ENCODE results near the gene SFRP5.

The SFRP5 gene

DNA sequence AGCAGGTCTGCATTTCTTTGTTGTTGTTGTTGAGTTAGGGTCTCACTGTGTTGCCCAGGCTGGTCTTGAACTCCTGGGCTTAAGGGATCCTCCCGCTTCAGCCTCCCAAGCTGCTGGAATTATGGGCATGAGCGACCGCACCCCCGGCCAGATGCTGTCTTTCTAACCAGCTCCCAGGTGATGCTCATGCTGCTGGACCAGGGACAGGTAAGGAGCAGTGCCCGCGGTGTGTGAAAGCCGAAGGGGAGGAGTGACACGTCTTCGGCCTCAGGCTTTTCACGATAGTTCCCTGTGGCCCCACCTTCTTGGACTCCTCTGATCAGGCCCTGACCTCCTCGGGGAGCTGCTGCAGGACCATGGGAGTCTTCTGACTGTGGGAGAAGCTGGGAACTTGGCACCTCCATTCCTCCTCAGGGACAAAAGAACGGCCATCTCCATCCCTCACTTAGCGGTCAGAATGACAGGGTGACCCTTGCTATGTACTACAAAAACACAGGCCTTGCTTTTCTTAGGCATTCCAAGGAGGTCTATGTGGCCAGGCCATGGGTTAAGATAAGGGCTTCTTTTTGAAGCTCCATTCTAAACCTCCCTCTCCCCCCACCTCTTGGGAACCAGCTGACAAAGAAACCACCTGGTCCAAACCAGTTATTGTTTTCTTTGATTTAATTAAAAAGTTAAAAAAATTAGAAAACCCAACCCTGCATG, 5.5 kb downstream of the SFRP5 start:
- H3K9me3 Mint-ChIP-seq, result no peaks in the 10 kb centered on the region
- CTCF ChIA-PET, result interaction anchor here (0.9 to 2.1 kb wide), 3 partner anchors 24 to 101 kb away, joined by 3 to 10 read pairs (median 4); no protein-coding TSS in a partner anchor
- H3K27ac Mint-ChIP-seq, result no peak overlapping the region
- H3K36me3 Mint-ChIP-seq, result no peaks in the 10 kb centered on the region
- peaks cover 4% of the 10 kb centered on the region for H3K4me1 Mint-ChIP-seq
- H3K4me3 Mint-ChIP-seq, result no peak overlapping the region
- peaks cover 36% of the 10 kb centered on the region for H3K27me3 Mint-ChIP-seq
- DNase-seq, result no peak

DNA sequence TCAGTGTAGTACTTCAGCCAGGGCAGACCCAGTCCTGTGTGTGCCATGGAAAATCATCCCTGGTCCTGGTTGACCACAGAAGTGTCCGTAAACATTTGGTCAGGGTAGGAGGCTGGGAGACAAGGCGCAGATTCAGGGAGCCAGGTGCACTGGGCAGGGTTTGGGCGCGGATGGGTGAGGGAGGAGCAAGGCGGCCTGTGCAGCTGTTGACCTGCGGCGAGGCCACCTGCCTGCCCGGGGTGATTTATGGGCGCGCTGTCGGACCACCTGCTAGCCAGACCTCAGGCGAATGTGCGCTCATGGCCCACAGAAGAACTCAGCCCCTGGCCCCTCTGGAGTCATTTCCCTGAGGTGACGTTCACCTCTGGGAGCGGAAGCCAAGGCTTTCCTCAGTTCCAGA, 6.6 kb downstream of the SFRP5 start:
- DNase-seq, result no peak
- Mint-ChIP-seq H3K27ac (no peak overlapping the region), H3K36me3 (peaks cover 2% of the 10 kb centered on the region), H3K9me3 (no peaks in the 10 kb centered on the region), H3K4me3 (no peak overlapping the region), H3K4me1 (no peaks in the 10 kb centered on the region), H3K27me3 (peaks cover 25% of the 10 kb centered on the region)
- CTCF ChIA-PET, result interaction anchor here (1.3 kb wide), 2 partner anchors 63 to 104 kb away, joined by 3 to 4 read pairs; no protein-coding TSS in a partner anchor

DNA sequence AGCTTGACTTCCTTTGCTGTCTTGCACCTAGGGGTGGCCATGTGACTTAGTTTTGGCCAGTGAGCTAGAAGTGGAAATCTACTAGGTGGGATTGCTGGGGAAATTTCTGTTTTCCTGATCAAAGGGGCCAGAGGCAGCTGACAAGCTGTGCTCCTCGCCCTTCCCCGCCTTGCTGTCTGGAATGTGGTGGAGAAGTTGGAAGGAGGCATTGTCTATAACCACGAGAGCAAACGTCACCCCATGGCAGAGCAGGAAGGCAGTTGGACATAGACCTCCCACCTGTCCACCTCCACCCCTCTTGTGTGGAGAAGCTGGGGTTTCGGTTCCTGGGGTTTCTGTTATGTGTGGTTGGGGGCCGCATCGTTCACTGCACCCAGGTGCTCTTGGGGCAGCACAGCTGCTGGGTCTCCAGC, 7.3 kb downstream of the SFRP5 start:
- H3K27ac Mint-ChIP-seq, result no peak overlapping the region
- DNase-seq, result no peak
- H3K36me3 Mint-ChIP-seq, result peaks cover 5% of the 10 kb centered on the region
- H3K9me3 Mint-ChIP-seq, result no peaks in the 10 kb centered on the region
- H3K4me3 Mint-ChIP-seq, result no peak overlapping the region
- CTCF ChIA-PET, result interaction anchor here (1.3 kb wide), 2 partner anchors 63 to 105 kb away, joined by 3 to 4 read pairs; no protein-coding TSS in a partner anchor
- H3K4me1 Mint-ChIP-seq, result no peaks in the 10 kb centered on the region
- H3K27me3 Mint-ChIP-seq, result peaks cover 18% of the 10 kb centered on the region

DNA sequence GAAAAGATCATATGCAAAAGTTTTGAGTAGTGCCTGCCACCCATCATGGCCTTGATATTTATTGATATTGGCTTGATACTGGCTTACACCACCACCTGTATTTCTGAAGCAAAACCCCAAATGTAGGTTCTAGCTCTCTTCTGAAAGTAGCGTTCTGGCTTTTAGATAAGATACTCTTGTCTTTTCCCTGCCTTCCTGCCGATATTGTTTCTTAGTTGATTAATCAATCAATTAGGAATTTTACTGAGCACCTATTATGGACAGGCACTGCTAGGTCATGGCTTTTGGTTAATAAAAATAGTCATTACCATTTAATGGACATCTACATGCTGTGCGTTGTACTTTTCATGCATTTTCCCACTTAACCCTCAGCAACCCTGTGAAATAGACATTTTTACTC, 7.9 kb downstream of the SFRP5 start:
- peaks cover 13% of the 10 kb centered on the region for H3K27me3 Mint-ChIP-seq
- CTCF ChIA-PET, result interaction anchor here (0.7 to 1.3 kb wide), 3 partner anchors 62 to 105 kb away, joined by 3 to 4 read pairs (median 3); no protein-coding TSS in a partner anchor
- peaks cover 8% of the 10 kb centered on the region for H3K36me3 Mint-ChIP-seq
- DNase-seq, result no peak
- no peaks in the 10 kb centered on the region for H3K4me1 Mint-ChIP-seq
- no peaks in the 10 kb centered on the region for H3K9me3 Mint-ChIP-seq
- H3K4me3 Mint-ChIP-seq, result no peak overlapping the region
- no peak overlapping the region for H3K27ac Mint-ChIP-seq

DNA sequence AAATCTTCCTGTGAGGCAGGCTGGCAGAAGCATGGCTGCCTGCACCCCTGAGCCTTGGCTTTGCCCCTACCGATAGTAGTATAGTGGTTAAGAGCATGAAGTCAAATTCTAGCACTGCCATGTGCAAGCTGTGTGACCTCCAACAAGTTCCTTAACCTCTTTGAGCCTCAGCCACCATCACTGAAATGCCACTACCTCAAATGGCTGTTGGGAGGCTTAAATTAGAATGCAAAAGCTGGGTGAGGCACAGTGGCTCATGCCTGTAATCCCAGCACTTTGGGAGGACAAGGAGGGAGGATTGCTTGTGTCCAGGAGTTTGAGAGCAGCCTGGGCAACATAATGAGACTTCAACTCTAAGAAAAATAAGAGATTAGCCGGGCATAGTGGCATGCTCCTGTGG, 8.4 kb downstream of the SFRP5 start:
- no peaks in the 10 kb centered on the region for H3K4me1 Mint-ChIP-seq
- H3K4me3 Mint-ChIP-seq, result no peak overlapping the region
- H3K27ac Mint-ChIP-seq, result peak overlapping the region; percentile 19
- CTCF ChIA-PET, result interaction anchor here (0.7 kb wide), 2 partner anchors 26 to 106 kb away, joined by 3 read pairs; no protein-coding TSS in a partner anchor
- no peak for DNase-seq
- H3K36me3 Mint-ChIP-seq, result peaks cover 9% of the 10 kb centered on the region
- H3K27me3 Mint-ChIP-seq, result peaks cover 7% of the 10 kb centered on the region
- H3K9me3 Mint-ChIP-seq, result no peaks in the 10 kb centered on the region

DNA sequence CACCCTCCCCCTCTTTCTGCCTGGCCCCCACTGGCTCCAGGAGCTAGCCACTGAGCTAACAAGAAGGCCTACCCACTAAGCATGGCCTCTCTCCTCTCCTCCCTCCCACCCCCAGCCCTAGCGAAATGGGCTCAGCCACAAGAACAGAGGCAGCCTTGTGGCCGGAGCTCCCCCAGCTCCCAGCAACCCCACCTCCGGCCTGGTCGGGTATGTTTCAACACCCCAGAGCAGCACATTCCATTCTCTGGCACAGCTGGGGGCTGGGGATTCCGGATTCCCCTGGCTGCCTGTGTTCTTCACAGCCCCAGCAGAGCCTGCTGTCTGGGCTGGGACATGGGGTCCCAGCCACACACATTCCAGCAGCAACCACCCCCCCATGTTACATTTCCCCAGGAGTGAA, 9.0 kb downstream of the SFRP5 start:
- peaks cover 1% of the 10 kb centered on the region for H3K27me3 Mint-ChIP-seq
- no peaks in the 10 kb centered on the region for H3K4me1 Mint-ChIP-seq
- no peaks in the 10 kb centered on the region for H3K9me3 Mint-ChIP-seq
- peaks cover 9% of the 10 kb centered on the region for H3K36me3 Mint-ChIP-seq
- H3K27ac Mint-ChIP-seq, result no peak overlapping the region
- no peak overlapping the region for H3K4me3 Mint-ChIP-seq
- no peak for DNase-seq
- CTCF ChIA-PET, result interaction anchor here (0.7 kb wide), 1 partner anchor 26 kb away, joined by 3 read pairs; no protein-coding TSS in a partner anchor

DNA sequence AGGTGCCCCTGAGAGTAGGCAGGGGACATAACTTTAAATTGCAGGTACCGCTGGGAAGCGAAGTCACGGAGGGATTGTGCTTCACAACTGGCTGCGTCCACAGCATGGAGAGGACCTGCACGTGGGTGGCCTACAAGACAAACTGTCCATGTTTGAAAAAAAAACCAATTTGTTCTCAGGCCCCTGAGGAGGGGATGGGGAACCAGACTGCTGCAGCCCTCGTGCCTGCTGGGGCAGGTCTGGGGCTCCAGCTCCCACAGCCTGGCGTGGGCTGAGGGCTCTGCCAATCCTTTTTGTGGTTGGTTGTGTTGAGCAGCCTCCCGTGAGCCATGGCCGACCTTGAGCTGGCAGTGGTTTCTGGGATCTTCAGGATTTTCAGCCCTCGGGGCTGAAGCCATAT, 9.7 kb downstream of the SFRP5 start:
- H3K4me3 Mint-ChIP-seq, result no peak overlapping the region
- H3K27ac Mint-ChIP-seq, result no peak overlapping the region
- peak; percentile 17 for DNase-seq
- no peaks in the 10 kb centered on the region for H3K4me1 Mint-ChIP-seq
- no peaks in the 10 kb centered on the region for H3K27me3 Mint-ChIP-seq
- CTCF ChIA-PET, result no interaction called here
- peaks cover 12% of the 10 kb centered on the region for H3K36me3 Mint-ChIP-seq
- H3K9me3 Mint-ChIP-seq, result no peaks in the 10 kb centered on the region

DNA sequence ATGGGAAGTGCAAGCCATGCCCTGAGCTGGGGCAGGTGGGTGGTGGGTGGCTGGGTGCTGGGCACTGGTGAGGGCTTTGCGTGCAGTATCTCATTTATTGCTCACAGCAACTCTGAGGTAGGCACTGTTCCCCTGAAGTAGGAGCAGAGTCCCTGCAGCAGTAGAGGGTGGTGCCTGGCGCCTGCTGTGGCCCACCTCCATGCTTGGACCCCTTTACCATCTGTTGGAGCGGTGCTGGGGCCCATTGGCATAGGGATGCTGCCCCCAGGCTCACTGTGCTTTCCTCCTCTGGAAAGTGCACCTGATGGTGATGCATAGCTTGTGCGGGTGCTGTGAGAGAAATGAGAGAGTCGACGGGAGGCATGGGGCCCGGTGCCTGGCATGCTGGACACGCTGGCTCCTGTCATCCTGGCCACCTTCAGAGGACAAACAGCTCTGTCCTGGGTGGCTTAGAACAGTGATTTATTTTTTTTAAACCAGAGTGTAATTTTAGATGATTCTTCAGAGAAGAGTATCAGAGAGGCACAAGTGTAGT, 10.4 kb downstream of the SFRP5 start:
- Mint-ChIP-seq H3K36me3 (peaks cover 17% of the 10 kb centered on the region), H3K27ac (no peak overlapping the region), H3K4me3 (no peak overlapping the region), H3K4me1 (no peaks in the 10 kb centered on the region), H3K9me3 (no peaks in the 10 kb centered on the region), H3K27me3 (no peaks in the 10 kb centered on the region)
- DNase-seq, result peak; percentile 7
- CTCF ChIA-PET, result interaction anchor here (1.8 kb wide), 1 partner anchor 31 kb away, joined by 6 read pairs; no protein-coding TSS in a partner anchor

DNA sequence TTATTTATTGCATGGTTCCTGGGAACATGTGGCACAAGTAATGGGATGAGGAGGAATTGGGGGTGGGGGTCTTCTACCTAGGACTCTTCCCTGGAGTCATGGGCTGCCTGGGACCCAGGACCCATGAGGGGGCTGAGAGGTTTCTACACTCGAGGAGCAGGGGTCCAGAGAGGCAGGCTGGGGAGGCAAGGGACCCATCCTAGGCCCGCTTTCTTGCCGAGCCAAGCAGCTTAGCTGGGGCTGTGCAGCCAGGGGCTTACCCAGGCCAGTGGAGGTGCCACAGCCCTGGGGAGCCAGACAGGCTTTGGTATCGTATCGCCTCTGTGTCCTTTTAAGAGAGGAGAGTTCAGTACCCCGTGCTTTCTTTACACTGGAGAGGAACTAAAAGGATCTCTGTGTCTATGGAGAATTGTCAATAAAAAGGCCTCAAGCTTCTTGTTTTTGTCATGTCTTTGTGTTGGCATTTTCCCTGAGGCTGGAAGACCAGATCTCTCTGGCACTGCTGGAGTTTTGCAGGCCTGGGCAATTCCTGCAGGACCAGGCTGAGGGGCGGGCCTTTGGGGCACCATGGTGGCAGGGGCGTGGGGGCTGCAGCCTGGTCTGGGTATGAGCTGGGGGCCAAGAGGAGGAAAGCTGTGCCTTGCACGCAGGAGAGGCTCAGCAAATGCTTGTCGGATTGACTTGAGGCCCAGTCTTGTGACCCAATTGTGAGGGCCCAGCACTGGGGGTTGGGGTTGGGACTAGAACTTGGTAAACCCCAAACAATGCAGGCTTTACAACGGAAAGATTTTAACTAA, 11.1 kb downstream of the SFRP5 start:
- no peaks in the 10 kb centered on the region for H3K9me3 Mint-ChIP-seq
- no peaks in the 10 kb centered on the region for H3K4me1 Mint-ChIP-seq
- H3K27me3 Mint-ChIP-seq, result no peaks in the 10 kb centered on the region
- peaks cover 18% of the 10 kb centered on the region for H3K36me3 Mint-ChIP-seq
- H3K27ac Mint-ChIP-seq, result no peak overlapping the region
- peak; percentile 8 for DNase-seq
- CTCF ChIA-PET, result interaction anchor here (0.7 to 2.6 kb wide), 7 partner anchors 7 to 281 kb away, joined by 3 to 6 read pairs (median 4); no protein-coding TSS in a partner anchor
- H3K4me3 Mint-ChIP-seq, result no peak overlapping the region

DNA sequence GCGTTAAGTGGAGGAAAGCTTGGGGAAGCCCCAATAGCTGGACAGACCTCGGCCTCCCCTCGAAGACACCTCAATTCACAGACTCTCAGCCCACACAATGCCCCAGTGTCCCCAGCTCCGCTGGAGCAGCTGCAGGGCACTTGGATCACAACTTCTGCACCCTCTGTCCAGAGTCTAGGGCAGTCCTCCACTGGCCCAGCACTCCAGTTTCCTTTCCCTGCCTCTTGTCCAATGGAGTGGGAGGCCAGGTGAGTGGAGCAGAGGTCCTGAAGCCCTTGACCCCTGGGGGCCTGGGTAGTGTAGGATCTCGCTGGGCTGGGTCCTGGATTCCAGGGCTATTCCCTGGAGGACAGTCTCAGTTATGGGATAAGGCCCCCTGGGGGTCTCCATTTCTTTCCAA, 11.9 kb downstream of the SFRP5 start:
- no peaks in the 10 kb centered on the region for H3K27me3 Mint-ChIP-seq
- no peaks in the 10 kb centered on the region for H3K9me3 Mint-ChIP-seq
- no peak overlapping the region for H3K4me3 Mint-ChIP-seq
- peak; percentile 9 for DNase-seq
- CTCF ChIA-PET, result interaction anchor here (0.7 to 2.6 kb wide), 8 partner anchors 8 to 282 kb away, joined by 3 to 6 read pairs (median 4); no protein-coding TSS in a partner anchor
- no peaks in the 10 kb centered on the region for H3K4me1 Mint-ChIP-seq
- no peak overlapping the region for H3K27ac Mint-ChIP-seq
- peaks cover 22% of the 10 kb centered on the region for H3K36me3 Mint-ChIP-seq

DNA sequence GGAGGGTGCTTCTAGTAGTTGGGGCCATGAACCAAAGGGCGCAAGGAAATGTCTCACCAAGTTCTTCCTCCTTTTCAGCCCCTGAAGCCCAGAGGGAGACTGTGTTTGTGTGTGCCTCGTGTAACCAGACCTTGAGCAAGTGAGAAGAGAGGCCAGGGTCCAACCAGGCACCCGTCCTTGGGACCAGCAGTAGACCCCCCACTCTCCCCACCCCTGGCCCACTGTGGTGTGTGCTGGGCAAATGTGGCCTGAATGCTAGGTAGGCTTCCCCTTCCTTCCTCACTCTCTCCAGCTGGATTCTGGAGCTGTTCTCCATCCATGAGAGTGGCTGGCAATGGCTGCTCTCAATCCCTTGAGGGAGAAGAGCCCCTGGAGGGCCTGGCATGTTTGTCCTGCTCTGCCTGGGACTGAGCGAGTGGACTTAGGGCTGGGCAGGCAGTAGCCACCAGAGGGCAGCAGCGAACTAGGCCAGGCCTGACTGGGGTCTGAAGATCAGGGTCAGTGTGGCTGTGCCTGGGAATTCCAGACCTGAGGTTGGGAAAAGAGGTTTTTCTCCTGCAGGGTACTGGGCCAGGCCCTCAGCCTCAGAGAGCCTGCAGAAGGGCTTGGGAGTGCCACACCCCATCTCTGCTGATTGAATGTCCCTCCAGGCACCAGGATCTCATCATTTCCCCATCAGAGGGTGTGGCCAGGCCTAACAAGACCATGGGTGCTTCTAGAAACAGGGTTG, 12.5 kb downstream of the SFRP5 start:
- no peak overlapping the region for H3K27ac Mint-ChIP-seq
- H3K4me1 Mint-ChIP-seq, result no peaks in the 10 kb centered on the region
- no peaks in the 10 kb centered on the region for H3K27me3 Mint-ChIP-seq
- H3K36me3 Mint-ChIP-seq, result peaks cover 28% of the 10 kb centered on the region
- peak; percentile 69 for DNase-seq
- no peaks in the 10 kb centered on the region for H3K9me3 Mint-ChIP-seq
- CTCF ChIA-PET, result interaction anchor here (0.7 to 2.6 kb wide), 8 partner anchors 9 to 283 kb away, joined by 3 to 6 read pairs (median 4); no protein-coding TSS in a partner anchor
- no peak overlapping the region for H3K4me3 Mint-ChIP-seq

DNA sequence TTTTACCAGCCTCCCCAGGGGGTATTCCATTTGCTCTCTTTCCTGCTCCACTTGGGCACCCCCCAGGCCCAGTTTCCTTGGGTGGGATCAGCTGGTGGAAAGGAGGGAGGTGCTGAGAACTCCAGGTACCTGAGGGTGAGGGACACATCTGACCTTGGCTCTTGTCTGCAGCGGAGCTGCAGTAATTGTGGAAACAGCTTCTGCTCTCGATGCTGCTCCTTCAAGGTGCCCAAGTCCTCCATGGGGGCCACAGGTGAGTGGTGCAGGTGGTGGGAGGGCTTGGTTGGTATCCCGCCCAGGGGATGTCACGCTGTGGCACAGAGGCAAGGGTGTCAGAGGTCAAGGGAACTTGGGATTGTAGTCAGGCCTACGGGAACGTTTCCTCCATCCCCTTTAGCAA, 14.3 kb downstream of the SFRP5 start:
- DNase-seq, result peak; percentile 3
- no peak overlapping the region for H3K4me3 Mint-ChIP-seq
- CTCF ChIA-PET, result interaction anchor here (1.2 to 1.6 kb wide), 2 partner anchors 111 to 112 kb away, joined by 3 to 6 read pairs; no protein-coding TSS in a partner anchor
- no peaks in the 10 kb centered on the region for H3K9me3 Mint-ChIP-seq
- no peaks in the 10 kb centered on the region for H3K4me1 Mint-ChIP-seq
- peaks cover 41% of the 10 kb centered on the region for H3K36me3 Mint-ChIP-seq
- H3K27me3 Mint-ChIP-seq, result no peaks in the 10 kb centered on the region
- no peak overlapping the region for H3K27ac Mint-ChIP-seq

DNA sequence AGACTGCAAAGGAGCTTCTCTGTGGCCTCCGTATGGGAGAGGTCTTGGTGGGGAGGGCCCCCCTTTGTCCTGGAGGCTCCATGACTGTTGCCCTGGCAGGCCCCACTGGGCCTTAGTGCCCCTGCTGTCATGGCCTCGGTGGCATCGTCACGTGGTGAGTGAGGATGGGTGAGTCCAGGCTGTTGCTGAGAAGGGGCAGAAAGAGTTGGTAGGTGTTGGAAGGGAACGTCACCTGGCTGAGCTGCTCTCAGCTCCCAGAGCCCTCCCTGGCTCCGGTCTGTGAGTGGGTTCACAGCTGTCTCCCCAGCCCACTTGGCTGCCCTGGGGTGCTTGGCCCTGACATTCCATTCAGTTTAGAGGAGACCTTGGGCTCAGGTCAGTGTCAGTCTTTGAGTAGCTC, 16.1 kb downstream of the SFRP5 start:
- Mint-ChIP-seq H3K27ac (no peak overlapping the region), H3K36me3 (peaks cover 50% of the 10 kb centered on the region), H3K4me1 (no peaks in the 10 kb centered on the region), H3K9me3 (no peaks in the 10 kb centered on the region), H3K4me3 (no peak overlapping the region), H3K27me3 (no peaks in the 10 kb centered on the region)
- CTCF ChIA-PET, result interaction anchor here (1.6 kb wide), 1 partner anchor 113 kb away, joined by 6 read pairs; no protein-coding TSS in a partner anchor
- DNase-seq, result no peak
